Nephron (organoid): Measurements from ENCODE around the gene ASB2.

Source experiments
- H3K27ac Mint-ChIP-seq, 3 experiments: 2 replicates each; pipeline ENCODE4 v1.8.0; 2020; ENCODE audit warnings: mixed read lengths in 3 of 3, mild to moderate bottlenecking in 2 of 3, moderate library complexity in 1 of 3
- H3K27me3 Mint-ChIP-seq: 2 replicates; pipeline ENCODE4 v1.8.0; 2021; ENCODE audit warnings: low read depth, mild to moderate bottlenecking, moderate library complexity, mixed read lengths
- H3K36me3 Mint-ChIP-seq: 2 replicates; pipeline ENCODE4 v1.8.0; 2020; ENCODE audit warnings: low read depth, mixed read lengths
- H3K4me1 Mint-ChIP-seq: 2 replicates; pipeline ENCODE4 v1.8.0; 2020; ENCODE audit warnings: mixed read lengths
- H3K4me3 Mint-ChIP-seq, 3 experiments: 2 replicates each; pipeline ENCODE4 v1.8.0; 2020; ENCODE audit warnings: mild to moderate bottlenecking in 3 of 3, mixed read lengths in 3 of 3, moderate library complexity in 2 of 3
- H3K9me3 Mint-ChIP-seq: 2 replicates; pipeline ENCODE4 v1.8.0; 2020; ENCODE audit warnings: mixed read lengths
- CTCF ChIP-seq, 3 experiments: fragments of 200-600 bp; sonication (generic); IDR thresholded peaks; one replicate each; pipeline ENCODE4 v1.5.0; 2021; ENCODE audit warnings: antibody characterized with exemption in 3 of 3; ENCODE audit not compliant: unreplicated experiment in 3 of 3

ASB2 gene

GRCh38 chr14:93962701-93963601 lies 13.4 kb downstream of the ASB2 start:
- peaks cover 42% of the 10 kb centered on the region for H3K4me1 Mint-ChIP-seq
- no peak for TF ChIP-seq CTCF (IDR thresholded peaks at IDR 0.05; ENCODE audit: unreplicated experiment in 3 of 3)
- no peaks in the 10 kb centered on the region for H3K9me3 Mint-ChIP-seq
- H3K27ac Mint-ChIP-seq: no peak overlapping the region
- H3K4me3 Mint-ChIP-seq: no peak overlapping the region
- H3K36me3 Mint-ChIP-seq: no peaks in the 10 kb centered on the region
- peaks cover 11% of the 10 kb centered on the region for H3K27me3 Mint-ChIP-seq

GRCh38 chr14:93961620-93962019 lies 14.8 kb downstream of the ASB2 start:
- H3K9me3 Mint-ChIP-seq: no peaks in the 10 kb centered on the region
- no peaks in the 10 kb centered on the region for H3K36me3 Mint-ChIP-seq
- no peak overlapping the region for H3K4me3 Mint-ChIP-seq
- H3K27ac Mint-ChIP-seq: no peak overlapping the region
- H3K4me1 Mint-ChIP-seq: peaks cover 52% of the 10 kb centered on the region
- peaks cover 15% of the 10 kb centered on the region for H3K27me3 Mint-ChIP-seq
- TF ChIP-seq CTCF (IDR thresholded peaks at IDR 0.05; ENCODE audit: unreplicated experiment in 3 of 3): no peak

GRCh38 chr14:93960774-93961438 lies 15.5 kb downstream of the ASB2 start:
- H3K27me3 Mint-ChIP-seq: peaks cover 11% of the 10 kb centered on the region
- no peaks in the 10 kb centered on the region for H3K9me3 Mint-ChIP-seq
- no peaks in the 10 kb centered on the region for H3K36me3 Mint-ChIP-seq
- peaks cover 57% of the 10 kb centered on the region for H3K4me1 Mint-ChIP-seq
- no peak overlapping the region for H3K4me3 Mint-ChIP-seq
- TF ChIP-seq CTCF (IDR thresholded peaks at IDR 0.05; ENCODE audit: unreplicated experiment in 3 of 3): no peak
- H3K27ac Mint-ChIP-seq: no peak overlapping the region

- no peaks in the 10 kb centered on the region for H3K9me3 Mint-ChIP-seq
- no peaks in the 10 kb centered on the region for H3K36me3 Mint-ChIP-seq
- peaks cover 64% of the 10 kb centered on the region for H3K4me1 Mint-ChIP-seq
Observed at GRCh38 chr14:93960108-93960475, 16.3 kb downstream of the ASB2 start.

GRCh38 chr14:93959239-93960107 lies 16.9 kb downstream of the ASB2 start:
- no peak for TF ChIP-seq CTCF (IDR thresholded peaks at IDR 0.05; ENCODE audit: unreplicated experiment in 3 of 3)
- Mint-ChIP-seq H3K27ac (peak overlapping the region in 2 of 3 experiments; percentile 27 to 30), H3K4me1 (peaks cover 67% of the 10 kb centered on the region), H3K27me3 (peaks cover 16% of the 10 kb centered on the region), H3K4me3 (no peak overlapping the region), H3K9me3 (no peaks in the 10 kb centered on the region), H3K36me3 (no peaks in the 10 kb centered on the region)

More at GRCh38 chr14:93960108-93960475, 16.3 kb downstream of the ASB2 start:
- H3K4me3 Mint-ChIP-seq: no peak overlapping the region
- no peak for TF ChIP-seq CTCF (IDR thresholded peaks at IDR 0.05; ENCODE audit: unreplicated experiment in 3 of 3)
- peaks cover 11% of the 10 kb centered on the region for H3K27me3 Mint-ChIP-seq
- peak overlapping the region in 1 of 3 experiments; percentile 30 for H3K27ac Mint-ChIP-seq
